Body of pancreas (tissue), 4 donors: ENCODE data around the gene CLINT1. TPM values are rescaled to one million over a fixed set of nuclear protein-coding genes. Genes with fewer than 3 reads are reported as not detected.

ENCODE experiments used
- ATAC-seq: fragments of 150-250 bp; one replicate; pipeline ENCODE4 v1.9.1; 2016
- DNase-seq, 4 donors: peaks; one replicate each; pipeline ENCODE4 v3.0.0-alpha.2; 2019
- H3K27ac ChIP-seq, 4 donors: fragments of 200-600 bp; sonication (generic); 1 replicate in 3 of 4; 2 replicates in 1 of 4; pipeline versions ENCODE4 v1.5.1 to v1.6.1; 2016 to 2019; ENCODE audit warnings: mild to moderate bottlenecking in 1 of 4, mixed read lengths in 1 of 4, moderate library complexity in 1 of 4
- H3K27me3 ChIP-seq, 2 donors: fragments of 200-600 bp; sonication (generic); one replicate each; pipeline ENCODE4 v1.6.0; 2016; ENCODE audit warnings: mild to moderate bottlenecking in 1 of 2
- H3K36me3 ChIP-seq, 2 donors: fragments of 200-600 bp; sonication (generic); replicated peaks in 1 of 2; 2 replicates each; pipeline ENCODE4 v1.5.1; 2016; ENCODE audit warnings: low read depth in 2 of 2; ENCODE audit not compliant: insufficient read depth in 1 of 2
- H3K4me1 ChIP-seq: fragments of 200-600 bp; sonication (generic); one replicate; pipeline ENCODE4 v1.6.0; 2016
- H3K4me3 ChIP-seq, 2 donors: fragments of 200-600 bp; sonication (generic); 1 replicate in 1 of 2; 2 replicates in 1 of 2; pipeline ENCODE4 v1.5.1; 2016 to 2019
- H3K9me3 ChIP-seq, 3 donors: fragments of 200-600 bp; sonication (generic); 1 replicate in 2 of 3; 2 replicates in 1 of 3; pipeline ENCODE4 v1.5.1; 2016
- POLR2A ChIP-seq, 3 donors: fragments of 450-650 bp; IDR thresholded peaks; one replicate each; pipeline ENCODE4 v1.6.1; 2016; ENCODE audit warnings: antibody characterized with exemption in 3 of 3, mild to moderate bottlenecking in 2 of 3
- WGBS, 2 donors: methylation state at CpG; one replicate each; pipeline ENCODE4 v1.1.5; 2017; 5-methylcytosine and 5-hydroxymethylcytosine counted together
- intact Hi-C: fragments of 100-400 bp; cut with DNase I; formaldehyde crosslinking; loops from one replicate; pipeline ENCODE4 v1.15.1; 2023
- total RNA-seq, 2 donors: library from RNA; depleted of rRNA; stranded (reverse); fragments of >200 nt; gene quantifications; one replicate each; pipeline ENCODE4 v1.1.0, GENCODE V29; 2016
- TF ChIP-seq, protein P1 (sequence below), 7 experiments: fragments of 450-650 bp in 4 of 7; fragments of 200-600 bp in 3 of 7; sonication (generic) in 3 of 7; IDR thresholded peaks; one replicate each; pipeline ENCODE4 v1.5.1; 2016 to 2019; ENCODE audit warnings: antibody characterized with exemption in 7 of 7

The CLINT1 gene
- total RNA-seq, 2 donors from 2014 or later = 59.0 to 75.8 TPM

DNA sequence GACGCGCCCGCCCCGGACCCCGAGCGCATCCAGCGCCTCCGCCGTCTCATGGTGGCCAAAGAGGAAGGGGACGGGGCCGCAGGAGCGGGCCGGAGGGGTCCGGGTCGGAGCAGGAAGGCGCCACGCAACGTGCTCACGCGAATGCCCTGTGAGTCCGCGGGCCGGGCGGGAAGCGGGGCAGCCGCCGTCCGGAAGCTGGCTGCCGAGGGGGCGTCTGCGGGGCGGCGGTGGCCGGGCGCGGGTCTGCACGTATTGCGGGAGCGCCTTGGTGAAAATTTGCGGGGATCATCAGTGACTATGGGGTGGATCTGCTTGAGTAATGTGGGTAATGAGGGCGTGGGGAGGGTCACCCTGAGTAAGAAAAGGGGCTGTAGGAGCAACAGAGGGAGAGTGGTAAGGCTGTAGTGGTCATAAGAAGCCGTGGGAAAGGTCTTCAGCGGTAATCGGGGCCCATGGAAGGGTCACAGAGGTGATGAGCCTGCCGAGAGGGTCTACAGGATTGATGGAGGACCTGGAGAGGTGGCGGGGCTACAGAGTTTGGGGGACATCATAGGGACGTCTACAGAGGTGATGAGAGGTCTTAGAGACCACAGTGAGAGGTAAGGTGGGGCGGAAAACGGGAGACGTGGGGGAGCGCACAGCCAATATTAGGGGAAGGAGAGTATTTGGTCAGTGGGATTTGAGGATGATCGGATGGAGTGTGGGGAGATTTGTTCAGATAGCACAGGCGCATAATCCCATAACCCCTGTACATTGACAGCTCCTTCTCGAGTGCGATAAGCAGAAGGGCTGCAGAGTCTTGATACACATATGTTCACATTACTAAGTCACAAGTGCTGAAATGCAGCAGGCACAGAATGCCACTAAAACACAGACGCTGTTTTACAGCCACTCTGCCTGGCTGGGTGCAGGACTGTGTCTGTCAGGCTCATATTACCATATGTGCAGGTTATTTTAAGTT is 114.6 kb downstream of the CLINT1 start:
- Histone ChIP-seq H3K36me3 (no peaks in the 10 kb centered on the region), H3K9me3 (no peaks in the 10 kb centered on the region), H3K4me3 (peak overlapping the region; percentile 61 to 90), H3K27ac (peak overlapping the region in 1 of 4 donors; percentile 59), H3K4me1 (peaks cover 18% of the 10 kb centered on the region), H3K27me3 (no peaks in the 10 kb centered on the region)
- ATAC-seq = no peak
- intact Hi-C loops = no loop called here
- WGBS, 2 donors = 2 to 9% methylated on average over 32 to 55 of the region's 56 CpGs
- no peak for TF ChIP-seq POLR2A (IDR thresholded peaks at IDR 0.05)
- TF ChIP-seq, protein P1, sequence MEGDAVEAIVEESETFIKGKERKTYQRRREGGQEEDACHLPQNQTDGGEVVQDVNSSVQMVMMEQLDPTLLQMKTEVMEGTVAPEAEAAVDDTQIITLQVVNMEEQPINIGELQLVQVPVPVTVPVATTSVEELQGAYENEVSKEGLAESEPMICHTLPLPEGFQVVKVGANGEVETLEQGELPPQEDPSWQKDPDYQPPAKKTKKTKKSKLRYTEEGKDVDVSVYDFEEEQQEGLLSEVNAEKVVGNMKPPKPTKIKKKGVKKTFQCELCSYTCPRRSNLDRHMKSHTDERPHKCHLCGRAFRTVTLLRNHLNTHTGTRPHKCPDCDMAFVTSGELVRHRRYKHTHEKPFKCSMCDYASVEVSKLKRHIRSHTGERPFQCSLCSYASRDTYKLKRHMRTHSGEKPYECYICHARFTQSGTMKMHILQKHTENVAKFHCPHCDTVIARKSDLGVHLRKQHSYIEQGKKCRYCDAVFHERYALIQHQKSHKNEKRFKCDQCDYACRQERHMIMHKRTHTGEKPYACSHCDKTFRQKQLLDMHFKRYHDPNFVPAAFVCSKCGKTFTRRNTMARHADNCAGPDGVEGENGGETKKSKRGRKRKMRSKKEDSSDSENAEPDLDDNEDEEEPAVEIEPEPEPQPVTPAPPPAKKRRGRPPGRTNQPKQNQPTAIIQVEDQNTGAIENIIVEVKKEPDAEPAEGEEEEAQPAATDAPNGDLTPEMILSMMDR (IDR thresholded peaks at IDR 0.05) = no peak
- peak in 3 of 4 donors; percentile 13 to 26 (median 19) for DNase-seq

DNA sequence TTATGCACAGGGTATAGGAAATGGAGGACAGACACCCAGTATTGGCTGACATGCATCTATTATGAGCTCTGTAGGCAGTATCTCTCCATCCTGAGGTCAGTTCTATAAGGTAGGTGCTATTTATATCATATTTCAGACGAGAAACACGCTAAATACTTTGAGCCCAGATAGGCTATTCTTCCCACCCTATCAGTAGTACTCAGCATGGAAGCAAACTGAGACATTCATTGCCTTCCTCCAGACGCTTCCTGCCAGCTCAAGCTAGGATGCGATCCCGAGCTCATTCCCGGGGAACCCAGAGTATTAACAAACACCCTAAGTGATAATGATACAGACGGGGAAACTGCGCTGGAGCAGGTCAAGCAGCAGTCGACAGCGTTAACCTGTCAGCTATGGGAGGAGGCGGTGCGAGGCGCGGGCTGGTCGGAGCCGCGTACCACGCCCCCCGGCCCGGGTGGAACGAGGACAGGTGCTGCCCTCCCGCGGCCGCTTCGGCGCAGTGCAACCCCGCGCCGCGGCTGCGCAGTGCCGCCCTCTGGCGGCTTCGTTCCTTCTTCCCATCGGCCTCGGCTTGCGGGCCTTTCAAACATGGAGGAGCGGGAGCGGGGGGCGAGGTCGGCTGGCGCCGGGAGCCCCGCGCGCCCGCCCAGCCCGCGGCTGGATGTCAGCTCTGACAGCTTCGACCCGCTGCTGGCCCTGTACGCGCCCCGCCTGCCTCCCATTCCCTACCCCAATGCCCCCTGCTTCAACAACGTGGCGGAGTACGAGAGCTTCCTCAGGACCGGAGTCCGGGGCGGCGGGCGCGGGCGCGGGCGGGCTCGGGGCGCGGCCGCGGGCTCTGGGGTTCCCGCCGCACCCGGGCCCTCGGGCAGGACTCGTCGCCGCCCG is 115.5 kb downstream of the CLINT1 start, which contains the start of gene LSM11:
Gene LSM11, plus strand, starts transcription at position 550 of the 888 bp plus-strand sequence. Its CDS starts 39 bp downstream, at position 589.
- WGBS, 2 donors = 0% methylated on average over 7 to 71 of the region's 79 CpGs
- H3K27ac ChIP-seq = peak within 1 kb of the TSS in 2 of 4 donors; percentile 5 to 59

DNA sequence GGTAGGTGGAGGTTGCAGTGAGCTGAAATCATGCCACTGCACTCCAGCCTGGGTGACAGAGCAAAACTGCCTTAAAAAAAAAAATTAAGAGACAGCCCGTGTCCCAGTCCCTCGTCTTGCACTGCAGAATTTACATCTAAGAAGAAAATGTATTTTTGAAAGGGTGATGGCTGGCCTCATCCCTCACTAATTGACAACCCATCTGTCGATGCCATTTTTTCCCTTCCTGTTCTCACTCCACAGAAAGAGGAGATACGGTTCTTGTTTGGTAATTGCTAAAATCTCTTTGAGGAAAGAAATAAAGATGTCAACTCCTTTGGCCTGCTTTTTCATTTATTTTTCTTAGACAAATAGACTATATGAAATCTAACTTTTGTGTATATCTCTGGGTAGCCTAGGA is 117.8 kb downstream of the CLINT1 start:
- no peak for ATAC-seq
- Histone ChIP-seq H3K36me3 (no peaks in the 10 kb centered on the region), H3K4me3 (no peak overlapping the region), H3K4me1 (peaks cover 18% of the 10 kb centered on the region), H3K9me3 (no peaks in the 10 kb centered on the region), H3K27ac (no peak overlapping the region), H3K27me3 (no peaks in the 10 kb centered on the region)
- WGBS, 2 donors = 57 to 59% methylated on average over 4 of the region's 4 CpGs
- intact Hi-C loops = no loop called here
- TF ChIP-seq, protein P1 (IDR thresholded peaks at IDR 0.05) = no peak
- TF ChIP-seq POLR2A (IDR thresholded peaks at IDR 0.05) = no peak
- no peak for DNase-seq

More for the DNA sequence above, 115.5 kb downstream of the CLINT1 start, which contains the start of gene LSM11:
- Histone ChIP-seq H3K4me1 (peaks cover 18% of the 10 kb centered on the region), H3K9me3 (no peaks in the 10 kb centered on the region), H3K36me3 (no peaks in the 10 kb centered on the region), H3K4me3 (peak within 1 kb of the TSS; percentile 61 to 90), H3K27me3 (no peaks in the 10 kb centered on the region)
- intact Hi-C loops = no loop called here
- ATAC-seq (peak; percentile 96), DNase-seq (peak; percentile 90 to 94 (median 91))
- TF ChIP-seq POLR2A (IDR thresholded peaks at IDR 0.05) = peak in 2 of 3 donors; percentile 35 to 38
- TF ChIP-seq, protein P1 (IDR thresholded peaks at IDR 0.05) = peak; percentile 97 to 100 (median 100)

- no peaks in the 10 kb centered on the region for H3K9me3 ChIP-seq
- peaks cover 0 to under 1% of the 10 kb centered on the region in 2 donors for H3K36me3 ChIP-seq
- H3K27me3 ChIP-seq = no peaks in the 10 kb centered on the region
- no peak for DNase-seq
- ATAC-seq = no peak
- 22 to 33% methylated on average over 3 of the region's 3 CpGs for WGBS, 2 donors
- no peak for TF ChIP-seq POLR2A (IDR thresholded peaks at IDR 0.05)
- TF ChIP-seq, protein P1 (IDR thresholded peaks at IDR 0.05) = peak in 6 of 7 experiments; percentile 14 to 36 (median 22)
- peaks cover 15% of the 10 kb centered on the region for H3K4me1 ChIP-seq
- H3K4me3 ChIP-seq = no peak overlapping the region
- no peak overlapping the region for H3K27ac ChIP-seq
- intact Hi-C loops = no loop called here
These were observed 118.7 kb downstream of the CLINT1 start for GRCh38 chr5:157740229-157740610.
